HG03432 (cell line): ENCODE data around the gene OSBPL2.

Source experiments
- ATAC-seq: cut with Tn5 transposase; IDR thresholded peaks from one replicate; pipeline ENCODE4 v1.9.1; 2021; ENCODE audit warnings: mild to moderate bottlenecking, moderate library complexity; ENCODE audit not compliant: unreplicated experiment

The OSBPL2 gene

DNA sequence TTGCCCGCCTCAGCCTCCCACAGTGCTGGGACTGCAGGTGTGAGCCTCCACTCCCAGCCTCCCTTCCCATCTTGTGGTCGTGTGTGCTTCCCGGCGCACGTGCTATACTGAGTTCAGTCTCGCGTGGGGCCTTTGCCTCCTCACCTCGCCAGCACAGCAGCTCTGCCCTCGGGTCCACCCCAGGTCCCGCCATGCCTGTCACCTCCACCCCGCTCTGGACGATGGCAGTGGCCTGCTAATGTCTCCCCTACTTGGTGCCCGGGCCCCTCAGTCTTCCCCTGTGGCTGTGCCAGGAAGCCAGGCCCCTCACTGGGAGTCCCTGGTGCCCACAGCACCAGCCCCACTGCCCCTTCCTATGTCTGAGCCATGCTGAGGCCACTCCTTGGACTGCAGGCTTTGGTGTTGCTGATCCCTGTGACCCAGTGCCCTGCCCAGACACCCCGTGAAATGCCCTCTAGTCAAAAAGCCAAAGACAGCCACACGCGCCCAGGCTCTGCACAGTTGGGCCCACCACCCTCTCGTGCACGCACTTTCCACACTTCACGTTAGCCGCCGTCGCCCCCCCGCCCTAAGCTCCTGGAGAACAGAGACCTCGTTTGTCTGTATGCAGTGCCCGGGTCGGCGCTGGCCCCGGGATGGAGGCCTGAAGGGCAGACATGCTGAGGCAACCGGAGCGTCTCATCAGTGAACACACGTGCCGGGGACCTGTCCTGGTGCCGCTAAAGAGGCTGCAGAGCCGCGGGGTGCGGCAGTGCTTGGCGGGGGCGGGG is 32.5 kb upstream of the OSBPL2 start:
- no peak for ATAC-seq

DNA sequence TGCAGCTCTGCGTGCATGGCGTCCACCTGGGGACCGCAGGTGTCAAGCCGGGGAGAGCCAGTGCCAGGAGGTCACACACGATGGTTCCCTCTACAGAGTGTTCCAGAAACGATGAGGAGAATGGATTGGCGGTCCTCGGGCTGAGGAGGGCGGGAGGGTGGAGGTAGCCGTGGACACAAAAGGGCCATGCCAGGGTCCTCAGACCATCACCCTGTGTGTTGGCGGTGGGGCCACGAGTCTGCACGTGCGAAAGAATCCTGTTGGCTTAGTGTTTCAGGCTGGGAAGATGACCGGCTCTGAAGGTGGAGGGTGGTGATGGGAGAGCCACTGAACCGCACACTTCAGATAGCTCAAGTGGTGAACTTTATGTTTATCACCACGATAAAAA is 31.9 kb upstream of the OSBPL2 start:
- ATAC-seq, result no peak

DNA sequence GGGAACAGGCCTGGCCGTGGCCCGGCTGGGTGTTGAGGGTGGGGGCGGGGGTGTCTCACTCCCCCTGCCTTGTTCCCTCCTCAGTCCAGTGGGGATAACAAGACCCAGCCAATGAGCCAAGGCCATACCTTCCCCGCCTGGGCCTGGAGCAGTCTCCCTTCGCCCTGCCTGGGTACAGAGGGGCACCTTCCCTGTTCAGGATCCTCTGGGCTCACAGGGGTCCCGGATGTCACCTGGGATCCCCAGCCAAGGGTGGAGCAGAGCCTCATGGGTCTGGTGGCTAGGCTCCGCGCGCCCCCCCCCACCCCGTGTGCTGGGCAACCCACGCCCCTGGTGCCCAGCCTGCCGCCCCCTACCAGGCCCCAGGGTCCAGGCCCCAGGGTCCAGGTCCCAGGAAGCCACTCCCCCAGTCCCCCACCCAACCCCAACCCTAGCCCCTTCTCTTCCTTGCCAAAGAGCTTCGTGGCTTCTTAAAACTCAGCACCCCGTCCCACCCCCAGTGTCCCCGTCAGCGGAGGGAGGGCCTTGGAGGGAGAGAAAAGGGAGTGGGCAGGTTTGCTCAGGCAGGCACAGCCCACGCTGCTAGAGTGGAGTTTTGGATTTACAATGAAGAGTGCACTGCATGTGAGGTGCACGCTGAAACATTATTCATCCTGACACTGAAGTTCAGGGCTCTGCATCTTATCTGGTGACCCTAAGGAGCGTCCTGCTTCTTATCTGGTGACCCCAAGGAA is 30.1 kb upstream of the OSBPL2 start:
- no peak for ATAC-seq

DNA sequence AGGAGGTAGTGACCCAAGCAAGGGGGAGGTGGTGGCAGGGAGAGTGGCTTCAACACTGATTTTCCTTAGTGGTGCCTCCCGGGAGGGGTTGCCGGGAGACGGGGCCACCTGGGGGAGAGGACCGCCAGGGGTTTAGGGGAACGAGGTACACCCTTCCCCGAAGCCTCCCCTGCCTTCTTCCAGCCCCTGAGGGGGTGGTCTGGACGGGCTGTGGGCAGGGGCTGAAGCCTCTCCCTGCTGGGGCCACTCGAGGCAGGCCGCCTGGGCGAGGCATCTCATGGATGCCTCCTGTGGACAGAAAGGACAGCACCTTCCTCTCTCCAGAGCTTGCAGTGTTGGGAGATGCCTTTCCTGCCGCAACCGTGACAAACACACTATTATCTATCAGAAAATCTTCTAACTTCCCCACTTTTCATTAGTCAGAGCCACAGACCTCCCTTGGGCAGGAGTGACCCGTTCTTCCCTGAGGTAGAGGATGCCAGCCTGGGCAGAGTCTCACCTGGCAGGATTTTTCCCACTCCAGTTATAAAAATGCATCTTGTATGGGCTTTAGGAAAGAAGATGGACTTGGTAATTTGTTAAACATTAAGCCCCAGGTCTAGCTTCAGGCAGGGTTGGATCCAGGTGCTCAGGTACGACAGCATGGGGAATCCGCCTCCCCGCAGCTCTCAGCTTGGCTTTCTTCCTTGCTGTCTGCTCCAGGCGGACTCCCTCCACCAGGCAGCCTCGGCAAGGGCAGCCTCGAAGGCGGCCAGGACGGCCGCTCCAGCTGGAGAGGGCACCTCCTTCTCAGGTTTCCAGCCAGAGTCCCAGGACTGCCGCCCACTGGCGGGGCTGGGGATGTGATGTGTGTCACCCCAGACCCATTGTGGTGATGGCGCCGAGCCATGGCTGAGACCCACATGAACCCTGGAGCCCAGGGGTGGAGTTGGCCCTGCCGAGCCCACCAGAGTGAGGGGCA is 29.2 kb upstream of the OSBPL2 start:
- ATAC-seq, result no peak

DNA sequence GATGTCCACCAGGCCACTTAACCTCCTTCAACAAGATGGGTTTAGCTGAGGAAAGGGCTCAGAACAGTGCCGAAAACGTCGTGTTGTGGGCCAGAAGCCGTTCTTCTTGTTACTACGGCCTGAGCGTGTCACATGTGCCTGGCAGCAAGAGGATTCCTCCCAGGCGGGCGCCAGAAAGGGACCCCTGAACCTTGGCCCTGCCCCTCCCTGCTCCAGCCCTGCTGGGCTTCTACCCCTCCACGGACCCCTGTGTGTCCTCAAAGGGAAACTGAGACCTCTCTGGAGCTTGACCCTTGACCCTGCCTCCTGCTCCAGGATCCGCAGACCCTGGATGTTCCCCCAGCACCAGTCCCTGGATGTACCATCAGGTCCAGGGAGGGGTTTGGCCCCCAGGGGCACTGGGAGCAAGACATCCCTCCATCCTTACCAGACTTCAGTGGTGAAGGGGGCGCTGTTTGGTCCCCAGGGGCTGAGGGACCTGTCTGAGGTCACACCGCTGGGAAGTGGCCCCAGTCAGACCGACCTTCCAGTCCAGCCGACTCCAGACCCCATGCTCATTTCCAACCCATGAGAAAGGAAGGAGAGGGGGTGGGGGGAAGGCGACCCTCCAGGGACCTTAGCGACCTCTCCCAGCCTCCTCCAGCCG is 28.3 kb upstream of the OSBPL2 start:
- no peak for ATAC-seq

DNA sequence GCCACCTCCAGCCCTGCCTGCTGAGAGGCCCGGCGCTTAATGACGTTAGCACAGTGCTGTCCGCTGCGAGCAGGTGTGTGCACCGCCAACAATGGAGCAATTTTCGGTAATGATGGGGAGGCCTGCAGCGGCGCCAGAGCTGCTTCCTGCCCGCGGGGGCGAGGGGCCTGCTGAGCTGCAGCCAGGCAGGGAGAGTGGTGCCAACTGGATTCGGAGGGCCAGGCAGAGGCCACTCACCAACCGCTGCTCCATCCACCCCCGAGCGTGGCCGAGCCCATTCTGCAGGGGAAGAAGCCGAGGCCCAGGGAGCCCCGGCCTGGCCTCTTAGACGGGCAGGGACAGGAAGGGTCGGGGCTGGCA is 27.8 kb upstream of the OSBPL2 start:
- ATAC-seq, result no peak

DNA sequence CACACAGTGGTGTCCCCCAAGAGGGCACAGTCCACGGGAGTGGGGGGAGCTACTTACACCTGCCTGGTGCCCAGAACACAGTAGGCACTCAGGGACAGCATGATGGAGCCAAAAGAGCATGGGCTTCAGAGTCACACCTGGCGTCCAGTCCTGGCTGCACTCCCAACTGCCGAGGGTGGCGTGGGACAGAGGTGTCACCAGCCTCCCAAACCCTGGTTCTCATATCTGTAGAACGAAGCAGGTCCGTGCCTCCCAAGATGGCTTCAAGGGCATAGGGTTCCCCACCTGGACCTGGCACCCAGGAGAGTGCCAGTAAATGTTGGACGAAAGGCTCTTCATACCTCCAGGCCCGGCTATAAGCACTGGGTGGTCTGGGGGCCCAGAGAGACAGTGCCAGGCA is 27.1 kb upstream of the OSBPL2 start:
- no peak for ATAC-seq

DNA sequence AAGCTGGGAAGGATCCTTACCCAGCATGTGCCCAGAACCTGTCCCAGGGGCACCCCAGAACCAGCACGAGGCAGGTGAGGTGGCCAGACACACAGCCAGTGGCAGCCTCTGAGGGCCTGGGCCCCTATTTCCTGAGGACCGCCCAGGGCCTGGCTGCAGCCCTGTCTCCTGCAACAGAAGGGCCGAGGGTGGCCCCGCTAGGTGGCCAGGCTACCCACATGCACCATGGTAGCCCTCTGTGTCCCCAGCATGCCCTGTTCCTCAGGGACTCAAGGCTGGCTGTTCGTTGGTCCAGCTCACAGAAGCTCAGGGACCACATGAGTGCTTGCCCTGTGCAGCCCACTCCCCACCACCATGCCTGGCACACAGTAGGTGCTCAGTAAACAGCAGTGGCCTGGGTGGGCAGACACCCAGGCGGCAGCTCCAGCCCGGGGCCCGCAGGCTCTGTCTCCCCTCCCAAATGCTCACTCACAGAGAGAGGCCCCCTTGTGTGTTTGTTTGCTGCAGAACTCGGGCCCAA is 26.5 kb upstream of the OSBPL2 start:
- ATAC-seq, result no peak

DNA sequence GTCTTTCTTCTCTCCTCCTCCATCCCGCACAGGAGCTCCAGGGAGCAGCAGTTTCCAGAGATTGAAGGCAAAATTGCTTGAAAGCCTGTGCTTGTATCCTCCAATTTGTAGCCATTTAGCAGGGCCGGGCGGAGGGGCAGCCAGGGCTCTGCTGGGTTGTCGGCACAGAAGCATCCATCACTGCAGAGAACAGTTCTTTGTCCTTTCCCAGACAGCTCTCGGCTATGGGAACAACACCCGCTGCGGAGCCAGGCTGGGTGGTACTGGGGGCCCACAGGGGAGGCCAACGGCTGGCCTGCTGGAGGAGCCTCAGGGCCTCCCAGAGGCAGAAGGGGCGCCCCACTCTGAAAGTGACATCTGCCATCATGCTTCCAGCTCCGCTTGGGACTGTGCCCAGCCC is 26.0 kb upstream of the OSBPL2 start:
- ATAC-seq, result no peak

DNA sequence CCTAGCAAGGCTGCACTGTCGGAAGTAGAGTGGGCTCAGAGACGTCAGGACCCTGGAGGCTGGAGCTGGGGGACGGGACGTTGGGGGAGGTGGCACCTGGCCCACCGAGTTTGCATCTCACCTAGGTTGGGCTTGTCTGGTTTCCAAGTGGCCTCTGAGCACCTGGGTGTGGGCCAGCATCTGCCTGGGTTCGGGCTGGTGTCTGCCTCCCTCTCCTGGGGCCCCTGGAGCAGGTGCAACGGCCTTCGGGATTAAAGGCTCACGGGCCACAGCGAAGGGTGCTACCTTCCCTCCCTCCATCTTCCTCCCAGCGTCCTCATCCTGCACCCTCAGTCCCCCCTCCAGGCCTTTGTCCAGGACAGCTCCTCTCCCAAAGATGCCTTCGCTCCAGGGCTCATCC is 24.3 kb upstream of the OSBPL2 start:
- no peak for ATAC-seq

DNA sequence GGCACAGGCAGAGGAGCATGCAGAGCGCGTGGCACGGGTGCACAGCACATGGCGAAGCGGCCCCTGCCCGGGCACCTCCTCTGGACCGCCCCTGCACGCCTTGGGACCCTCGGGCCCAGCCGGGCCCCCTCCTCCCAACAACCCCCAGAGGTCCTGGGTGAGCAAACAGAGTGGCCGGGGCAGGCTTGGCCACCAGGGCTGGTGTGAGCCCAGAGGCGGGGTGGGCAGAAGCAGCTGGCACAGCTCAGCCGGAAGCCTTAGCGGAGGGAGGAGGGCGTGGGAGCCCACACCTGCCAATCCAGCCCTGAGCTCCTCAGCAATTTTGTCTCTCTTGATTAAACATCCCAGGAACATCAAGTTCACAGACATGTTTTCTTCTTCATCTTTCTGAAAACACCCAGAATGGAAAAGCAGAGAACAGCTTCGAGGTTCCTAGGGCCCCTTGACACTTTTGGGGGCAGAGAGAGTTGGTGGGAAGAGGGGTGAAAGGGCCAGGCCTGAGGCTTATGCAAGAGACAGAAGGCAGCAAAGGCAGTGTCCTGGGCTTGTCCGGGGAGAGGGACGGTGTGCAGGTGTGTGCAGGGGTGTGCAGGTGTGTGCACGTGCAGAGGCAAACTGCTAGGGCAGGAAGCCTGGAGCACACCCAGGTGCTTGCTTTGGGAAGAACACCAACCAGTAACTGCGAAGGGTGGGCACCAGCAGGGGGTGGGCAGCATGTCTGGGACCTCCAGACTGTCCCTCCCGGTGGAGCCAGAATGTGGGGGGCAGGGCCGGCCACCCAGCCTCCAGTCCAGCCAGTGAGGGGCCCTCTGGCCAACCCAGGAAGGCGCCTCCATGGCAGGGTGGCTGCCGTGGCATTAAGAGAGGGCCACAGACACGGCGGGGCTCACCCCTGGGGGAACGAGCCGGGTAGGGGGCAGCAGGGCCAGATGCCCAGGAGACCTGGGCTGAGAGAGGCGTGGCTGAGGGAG is 23.0 kb upstream of the OSBPL2 start:
- ATAC-seq, result no peak

DNA sequence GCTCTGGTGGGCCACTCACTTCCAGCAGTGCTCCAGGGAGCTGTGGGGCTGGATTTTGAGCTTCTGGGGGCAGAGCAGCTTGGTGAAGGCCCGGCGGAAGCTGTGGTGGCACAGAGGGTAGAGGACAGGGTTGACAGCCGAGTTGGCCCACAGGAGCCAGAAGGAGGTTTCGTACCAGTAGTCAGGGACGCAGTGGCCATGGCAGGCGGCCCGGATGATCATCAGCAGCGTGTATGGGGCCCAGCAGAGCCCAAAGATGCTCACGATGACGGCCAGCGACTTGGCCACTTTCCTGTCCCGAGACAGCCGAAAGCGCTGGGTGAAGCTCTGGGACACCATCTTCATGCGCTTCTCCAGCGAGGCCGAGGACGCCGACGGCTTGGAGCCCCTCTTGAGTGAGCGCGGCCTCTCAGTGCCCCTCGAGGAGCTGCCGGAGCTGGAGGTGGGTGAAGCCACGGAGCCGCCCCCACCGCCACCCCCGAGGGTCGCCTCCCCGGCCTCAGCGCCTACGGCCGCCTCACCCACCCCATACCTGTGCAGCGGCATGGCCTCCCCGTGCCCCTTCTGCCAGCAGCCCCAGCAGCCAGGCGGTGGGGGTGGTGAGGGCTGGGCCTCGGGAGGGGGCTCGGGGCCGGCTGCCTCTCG is 22.2 kb upstream of the OSBPL2 start:
- no peak for ATAC-seq

DNA sequence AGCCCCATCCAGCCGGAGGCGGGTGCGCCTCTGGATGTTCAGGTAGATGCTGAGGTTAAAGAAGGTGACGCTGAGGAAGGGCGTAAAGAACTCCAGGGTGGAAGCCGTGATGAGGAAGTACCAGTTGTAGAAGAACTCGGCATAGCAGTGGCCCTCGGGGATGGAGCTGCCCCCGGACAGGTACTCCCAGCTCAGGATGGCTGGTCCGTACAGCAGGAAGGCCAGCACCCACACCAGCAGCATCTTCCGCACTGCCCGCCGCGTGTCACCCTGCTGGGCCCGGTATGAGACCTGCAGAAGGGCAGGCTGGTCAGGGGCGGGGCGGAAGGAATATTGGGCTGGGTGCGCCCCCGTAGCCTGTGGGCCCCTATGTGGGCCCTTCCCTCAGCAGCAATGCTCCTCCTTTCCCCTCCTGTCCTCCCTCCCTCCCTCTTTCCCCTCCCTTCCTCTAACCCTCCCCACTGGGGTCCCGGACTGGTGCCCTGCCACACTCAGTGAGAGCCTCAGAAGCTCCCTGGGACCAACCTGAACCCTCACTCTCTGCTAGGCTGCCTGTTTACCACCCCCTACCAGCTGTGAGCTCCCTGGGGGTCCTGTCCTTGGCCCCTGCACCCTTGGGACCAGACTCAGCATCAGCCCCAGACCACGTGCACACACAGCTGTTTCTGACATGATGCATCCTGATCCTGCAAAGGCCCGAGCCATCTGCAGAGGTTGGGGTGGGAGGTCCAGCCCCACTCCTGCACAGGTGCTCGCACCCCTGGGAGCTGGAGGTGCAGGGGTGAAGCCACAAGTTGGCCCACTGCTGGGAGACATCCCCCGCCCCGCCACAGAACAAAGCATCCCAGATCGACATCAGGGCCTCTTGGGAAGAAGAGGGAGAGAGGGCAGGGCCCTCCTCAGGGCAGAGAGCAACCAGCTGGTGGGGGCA is 21.4 kb upstream of the OSBPL2 start:
- ATAC-seq, result no peak

DNA sequence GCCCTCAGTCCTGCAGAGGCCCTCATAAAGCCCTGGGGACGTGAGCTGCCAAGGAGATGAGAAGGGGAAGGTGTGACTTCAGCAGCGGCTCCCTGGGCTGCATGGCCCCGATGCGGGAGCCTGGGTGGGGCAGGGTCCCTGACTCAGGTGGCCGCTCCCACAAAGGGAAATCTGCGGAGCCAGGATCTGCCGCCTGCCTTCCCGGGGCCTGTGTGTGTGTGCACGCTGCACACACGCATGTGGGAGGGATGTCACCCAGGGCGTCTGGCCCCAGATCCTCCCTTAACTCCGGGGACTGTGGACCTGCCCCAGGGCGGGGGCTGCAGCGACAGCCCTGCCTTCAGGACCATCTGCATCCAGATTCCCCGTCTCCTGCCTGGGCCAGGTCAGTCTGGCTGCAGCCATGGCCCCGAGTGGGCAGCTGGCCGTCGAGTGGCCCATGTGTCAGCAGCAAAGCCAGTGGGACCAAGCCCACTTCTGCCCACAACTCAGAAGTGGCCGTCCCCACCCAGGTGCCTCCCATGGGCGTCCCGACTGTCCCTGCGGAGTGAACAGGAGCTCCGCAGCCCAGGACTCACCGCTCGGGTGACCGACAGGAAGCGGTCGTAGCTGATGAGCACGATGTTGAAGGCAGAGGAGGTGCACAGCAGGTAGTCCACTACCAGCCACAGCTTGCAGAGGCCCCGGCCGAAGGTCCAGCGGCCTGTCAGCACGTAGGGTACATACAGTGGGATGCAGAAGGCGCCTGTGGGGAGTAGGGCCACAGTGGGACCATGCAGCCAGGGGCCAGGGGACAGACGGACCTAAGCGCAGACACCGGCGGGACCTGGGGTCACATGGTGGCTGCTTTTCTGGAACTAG is 20.2 kb upstream of the OSBPL2 start:
- no peak for ATAC-seq

DNA sequence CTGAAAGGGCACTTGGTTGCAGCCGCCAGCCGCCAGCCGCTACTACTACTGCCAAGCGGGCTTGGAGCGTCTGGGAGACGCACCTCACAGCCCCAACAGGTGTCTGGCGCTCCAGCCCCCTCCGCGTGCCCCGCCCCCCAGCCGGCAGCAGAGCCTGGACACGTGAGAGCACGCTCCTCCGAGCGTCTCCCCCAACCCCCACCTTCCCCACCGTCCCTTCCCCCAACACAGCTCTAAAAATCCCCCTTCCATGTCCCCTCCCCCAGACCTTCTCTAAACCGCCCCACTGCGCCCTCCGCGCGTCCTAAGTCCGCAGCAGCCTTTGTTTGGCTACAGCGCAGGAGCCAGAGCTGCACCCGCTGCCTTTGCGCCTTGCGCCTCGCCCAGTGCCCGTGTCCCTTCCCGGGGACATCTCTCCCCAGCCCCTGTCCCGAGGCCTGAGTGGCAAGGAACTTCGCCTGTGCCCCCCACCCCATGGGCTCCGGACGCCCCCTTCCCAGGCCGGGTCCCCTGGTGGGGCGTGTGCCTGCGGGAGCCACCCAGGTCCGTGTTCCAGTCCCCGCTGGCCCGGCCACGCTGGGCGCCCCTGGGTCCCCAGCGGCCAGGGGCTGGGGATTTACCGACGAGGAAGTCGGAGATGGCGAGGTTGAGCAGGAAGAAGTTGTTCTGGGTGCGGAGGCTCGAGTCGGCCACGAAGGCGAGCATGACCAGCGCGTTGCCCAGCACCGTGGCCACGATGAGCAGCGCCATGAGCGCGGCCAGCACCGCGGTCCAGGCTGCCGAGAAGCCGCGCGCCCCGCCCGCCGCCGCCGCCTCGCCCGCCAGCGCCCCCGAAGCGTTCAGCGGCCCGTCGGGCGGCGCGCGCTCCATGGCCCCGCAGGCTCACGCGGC is 19.0 kb upstream of the OSBPL2 start:
- no peak for ATAC-seq

DNA sequence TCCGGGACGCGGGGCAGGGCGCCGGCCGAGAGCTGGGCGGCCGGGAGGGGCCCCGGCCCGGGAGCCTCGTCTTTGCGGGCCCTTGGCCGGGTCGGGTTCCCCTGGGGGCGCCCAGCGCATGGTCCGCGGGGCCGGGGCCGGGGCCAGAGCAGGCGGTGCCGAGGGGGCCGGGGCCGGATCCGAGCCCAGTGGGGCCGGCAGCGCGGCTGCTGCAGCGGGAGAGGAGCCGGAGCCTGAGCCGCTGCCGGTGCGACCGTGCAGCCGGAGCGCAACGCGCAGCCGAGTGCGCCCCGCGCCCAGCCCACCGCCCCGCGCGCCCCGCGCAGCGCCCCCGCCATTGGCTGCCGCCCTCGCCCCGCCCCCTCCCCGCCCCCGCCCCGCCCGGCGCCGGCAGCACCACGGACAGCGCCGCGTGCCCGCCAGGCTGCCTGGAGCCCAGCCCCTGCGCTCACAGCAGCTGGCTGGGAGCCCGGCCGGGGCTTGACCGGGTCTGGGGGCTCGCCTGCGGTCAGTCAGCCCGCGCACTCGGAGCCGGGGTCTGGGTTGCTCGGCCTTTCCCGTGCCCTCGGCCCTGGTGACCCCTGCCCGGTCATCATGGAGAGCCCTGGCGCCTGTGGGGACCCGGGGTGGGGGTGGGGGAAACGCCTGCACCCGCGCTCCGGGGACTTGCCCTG is 18.2 kb upstream of the OSBPL2 start, which contains the start of gene HRH3:
Gene HRH3 (minus strand): TSS at position 287 of the 674 bp plus-strand sequence. CDS start 308 bp downstream, outside the sequence.
- ATAC-seq, result no peak
